SU-DHL-6 (cell line): ENCODE results near the gene CTNS.

Source experiments
- H2AFZ ChIP-seq: fragments of 200-600 bp; sonication (generic); 2 replicates; pipeline ENCODE4 v1.6.1; 2014; ENCODE audit warnings: low read depth, mild to moderate bottlenecking, moderate library complexity, mixed read lengths, antibody characterized with exemption, low read length; ENCODE audit not compliant: severe bottlenecking
- H3F3A ChIP-seq: fragments of 200-600 bp; shearing (Covaris generic); 2 replicates; pipeline ENCODE4 v1.6.0; 2016; ENCODE audit warnings: antibody characterized with exemption, mild to moderate bottlenecking; ENCODE audit not compliant: insufficient read depth
- H3K27ac ChIP-seq: fragments of 200-600 bp; sonication (generic); 2 replicates; pipeline ENCODE4 v1.5.1; 2016; ENCODE audit warnings: low read depth, mild to moderate bottlenecking, low read length, moderate library complexity, mixed read lengths
- H3K27me3 ChIP-seq: fragments of 200-600 bp; sonication (generic), shearing (Covaris generic); 2 replicates; pipeline ENCODE4 v1.6.0; 2014; ENCODE audit warnings: mild to moderate bottlenecking, low read length
- H3K36me3 ChIP-seq: fragments of 200-600 bp; sonication (generic); 2 replicates; pipeline ENCODE4 v1.6.1; 2014; ENCODE audit warnings: mild to moderate bottlenecking, low read length, mixed read lengths
- H3K4me2 ChIP-seq: fragments of 300-600, 200-600 bp; shearing (Covaris generic), sonication (generic); 2 replicates; pipeline ENCODE4 v1.6.0; 2014; ENCODE audit warnings: low read length, low read depth, mild to moderate bottlenecking; ENCODE audit not compliant: poor library complexity, severe bottlenecking
- H3K4me3 ChIP-seq: fragments of 200-600 bp; sonication (generic); 2 replicates; pipeline ENCODE4 v1.5.1; 2014; ENCODE audit warnings: antibody characterized with exemption, low read length, mild to moderate bottlenecking, mixed read lengths; ENCODE audit not compliant: insufficient read depth, poor library complexity, severe bottlenecking
- H3K79me2 ChIP-seq: fragments of 200-600 bp; sonication (generic); 2 replicates; pipeline ENCODE4 v1.6.1; 2014; ENCODE audit warnings: mild to moderate bottlenecking, low read length, moderate library complexity; ENCODE audit not compliant: insufficient read depth
- H3K9ac ChIP-seq: fragments of 200-600 bp; sonication (generic); 2 replicates; pipeline ENCODE4 v1.7.0; 2014; ENCODE audit warnings: mild to moderate bottlenecking, low read length
- H3K9me2 ChIP-seq: fragments of 200-600 bp; sonication (generic); replicated peaks from 2 replicates; pipeline ENCODE4 v1.6.1; 2014; ENCODE audit warnings: low read length; ENCODE audit not compliant: insufficient read depth
- H3K9me3 ChIP-seq: fragments of 200-600 bp; sonication (generic); 2 replicates; pipeline ENCODE4 v1.6.1; 2014; ENCODE audit warnings: low read length, mixed read lengths; ENCODE audit not compliant: insufficient read depth
- H4K20me1 ChIP-seq: fragments of 200-600 bp; sonication (generic); 2 replicates; pipeline ENCODE4 v1.6.1; 2014; ENCODE audit warnings: low read depth, mild to moderate bottlenecking, antibody characterized with exemption, low read length, moderate library complexity, mixed read lengths
- EZH2phosphoT487 ChIP-seq: fragments of 200-600 bp; sonication (generic), shearing (Covaris generic); conservative IDR thresholded peaks from 2 replicates; pipeline ENCODE4 v1.6.1; 2018; ENCODE audit warnings: mild to moderate bottlenecking, antibody characterized with exemption, low read length, moderate library complexity, mixed read lengths
- TF ChIP-seq, protein P1 (sequence below): fragments of 200-600 bp; sonication (generic); IDR thresholded peaks from one replicate; pipeline ENCODE4 v1.5.1; 2017; ENCODE audit warnings: antibody characterized with exemption, mild to moderate bottlenecking, low read length, moderate library complexity; ENCODE audit not compliant: insufficient read depth, poor library complexity, severe bottlenecking

CTNS gene

DNA sequence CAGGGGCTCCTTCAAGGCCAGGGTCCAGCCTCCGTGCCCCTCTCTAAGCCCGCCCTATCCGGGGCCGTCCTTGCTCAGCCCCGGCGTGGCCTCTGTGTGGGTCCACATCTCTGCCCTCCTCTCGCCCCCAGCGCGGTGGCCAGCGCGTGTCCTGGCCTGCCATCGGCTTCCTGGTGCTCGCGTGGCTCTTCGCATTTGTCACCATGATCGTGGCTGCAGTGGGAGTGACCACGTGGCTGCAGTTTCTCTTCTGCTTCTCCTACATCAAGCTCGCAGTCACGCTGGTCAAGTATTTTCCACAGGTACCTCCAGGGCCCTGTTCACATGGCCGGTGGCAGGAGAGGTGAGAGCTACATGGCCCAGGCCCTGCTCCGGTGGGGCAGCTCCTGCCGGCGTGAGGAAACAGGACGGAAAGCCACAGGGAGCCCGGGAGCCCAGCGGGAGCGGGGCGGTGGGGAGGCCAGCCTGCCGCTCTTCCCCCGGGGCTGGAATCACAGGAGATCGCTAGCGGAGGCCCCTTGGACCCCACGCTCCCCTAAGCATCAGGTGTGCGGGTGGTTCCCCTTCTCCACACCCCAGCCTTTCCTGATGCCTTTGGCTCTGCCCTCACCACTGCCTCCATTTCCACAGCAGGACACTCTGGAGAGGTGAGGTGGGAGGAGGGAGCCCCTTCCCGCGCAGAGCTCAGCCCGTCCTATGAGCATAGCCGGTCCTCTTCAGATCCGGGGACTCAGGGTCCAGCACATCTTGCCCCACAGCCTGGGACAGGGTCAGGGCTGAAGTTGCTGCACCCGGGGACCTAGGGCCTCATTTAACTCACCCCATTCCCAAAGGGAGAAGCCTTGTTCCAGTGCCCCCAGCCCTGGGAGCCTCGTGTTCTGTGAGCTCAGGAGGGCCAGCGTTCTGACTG lies 21.6 kb downstream of the CTNS start:
- Histone ChIP-seq H4K20me1 (no peaks in the 10 kb centered on the region), H3K36me3 (no peaks in the 10 kb centered on the region), H3K9ac (no peak overlapping the region)

GRCh38 chr17:3658784-3659449 lies 22.4 kb downstream of the CTNS start:
- no peaks in the 10 kb centered on the region for H3K27me3 ChIP-seq
- H3F3A ChIP-seq: no peaks in the 10 kb centered on the region
- no peaks in the 10 kb centered on the region for H3K79me2 ChIP-seq
- H3K4me3 ChIP-seq: no peak overlapping the region
- H3K9me2 ChIP-seq: no peaks in the 10 kb centered on the region
- no peak overlapping the region for H3K9ac ChIP-seq
- TF ChIP-seq, protein P1, sequence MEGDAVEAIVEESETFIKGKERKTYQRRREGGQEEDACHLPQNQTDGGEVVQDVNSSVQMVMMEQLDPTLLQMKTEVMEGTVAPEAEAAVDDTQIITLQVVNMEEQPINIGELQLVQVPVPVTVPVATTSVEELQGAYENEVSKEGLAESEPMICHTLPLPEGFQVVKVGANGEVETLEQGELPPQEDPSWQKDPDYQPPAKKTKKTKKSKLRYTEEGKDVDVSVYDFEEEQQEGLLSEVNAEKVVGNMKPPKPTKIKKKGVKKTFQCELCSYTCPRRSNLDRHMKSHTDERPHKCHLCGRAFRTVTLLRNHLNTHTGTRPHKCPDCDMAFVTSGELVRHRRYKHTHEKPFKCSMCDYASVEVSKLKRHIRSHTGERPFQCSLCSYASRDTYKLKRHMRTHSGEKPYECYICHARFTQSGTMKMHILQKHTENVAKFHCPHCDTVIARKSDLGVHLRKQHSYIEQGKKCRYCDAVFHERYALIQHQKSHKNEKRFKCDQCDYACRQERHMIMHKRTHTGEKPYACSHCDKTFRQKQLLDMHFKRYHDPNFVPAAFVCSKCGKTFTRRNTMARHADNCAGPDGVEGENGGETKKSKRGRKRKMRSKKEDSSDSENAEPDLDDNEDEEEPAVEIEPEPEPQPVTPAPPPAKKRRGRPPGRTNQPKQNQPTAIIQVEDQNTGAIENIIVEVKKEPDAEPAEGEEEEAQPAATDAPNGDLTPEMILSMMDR: no peak
- TF ChIP-seq EZH2phosphoT487: no peak
- no peaks in the 10 kb centered on the region for H3K9me3 ChIP-seq
- H4K20me1 ChIP-seq: no peaks in the 10 kb centered on the region
- no peak overlapping the region for H3K4me2 ChIP-seq
- no peak overlapping the region for H3K27ac ChIP-seq
- no peaks in the 10 kb centered on the region for H3K36me3 ChIP-seq
- H2AFZ ChIP-seq: no peak overlapping the region

More for the DNA sequence above, 21.6 kb downstream of the CTNS start:
- no peaks in the 10 kb centered on the region for H3K9me3 ChIP-seq
- no peak overlapping the region for H2AFZ ChIP-seq
- no peak overlapping the region for H3K4me3 ChIP-seq
- H3K4me2 ChIP-seq: no peak overlapping the region
- TF ChIP-seq, protein P1: no peak
- no peak for TF ChIP-seq EZH2phosphoT487
- H3K27ac ChIP-seq: no peak overlapping the region
- H3K9me2 ChIP-seq: no peaks in the 10 kb centered on the region
- H3K27me3 ChIP-seq: no peaks in the 10 kb centered on the region
- H3F3A ChIP-seq: no peaks in the 10 kb centered on the region
- H3K79me2 ChIP-seq: no peaks in the 10 kb centered on the region

GRCh38 chr17:3659541-3660111 lies 23.1 kb downstream of the CTNS start:
- H3K79me2 ChIP-seq: no peaks in the 10 kb centered on the region
- no peak overlapping the region for H3K4me3 ChIP-seq
- H3K27ac ChIP-seq: no peak overlapping the region
- no peak overlapping the region for H2AFZ ChIP-seq
- no peaks in the 10 kb centered on the region for H4K20me1 ChIP-seq
- H3F3A ChIP-seq: no peaks in the 10 kb centered on the region
- TF ChIP-seq EZH2phosphoT487: no peak
- TF ChIP-seq, protein P1: no peak
- H3K9me3 ChIP-seq: no peaks in the 10 kb centered on the region
- H3K9ac ChIP-seq: no peak overlapping the region
- no peak overlapping the region for H3K4me2 ChIP-seq
- H3K36me3 ChIP-seq: no peaks in the 10 kb centered on the region
- no peaks in the 10 kb centered on the region for H3K9me2 ChIP-seq
- H3K27me3 ChIP-seq: no peaks in the 10 kb centered on the region
